Uterus (tissue), 4 donors: ENCODE data around the gene LCN6. TPM values are rescaled to one million over a fixed set of nuclear protein-coding genes. Genes with fewer than 3 reads are reported as not detected.

ENCODE experiments used
- DNase-seq, 2 donors: peaks; one replicate each; pipeline ENCODE4 v3.0.0-alpha.2; 2019 to 2020
- H3K27ac ChIP-seq, 2 donors: fragments of 200-600 bp; sonication (generic); 1 replicate in 1 of 2; 2 replicates in 1 of 2; pipeline ENCODE4 v1.5.1; 2016 to 2018
- H3K27me3 ChIP-seq, 2 donors: fragments of 200-600 bp; sonication (generic); one replicate each; pipeline ENCODE4 v1.5.1; 2018 to 2019; ENCODE audit warnings: control low read depth in 1 of 2
- H3K36me3 ChIP-seq, 2 donors: fragments of 200-600 bp; sonication (generic); one replicate each; pipeline ENCODE4 v1.5.1; 2019; ENCODE audit warnings: control low read depth in 1 of 2
- H3K4me1 ChIP-seq, 2 donors: fragments of 200-600 bp; sonication (generic); one replicate each; pipeline ENCODE4 v1.5.1; 2018 to 2019; ENCODE audit warnings: control low read depth in 1 of 2
- H3K4me3 ChIP-seq, 2 donors: fragments of 200-600 bp; sonication (generic); 1 replicate in 1 of 2; 2 replicates in 1 of 2; pipeline ENCODE4 v1.5.1; 2018 to 2019; ENCODE audit warnings: mild to moderate bottlenecking in 1 of 2
- H3K9me3 ChIP-seq, 2 donors: fragments of 200-600 bp; sonication (generic); one replicate each; pipeline ENCODE4 v1.5.1; 2019; ENCODE audit warnings: control low read depth in 1 of 2
- POLR2A ChIP-seq, 2 donors: fragments of 450-650 bp; IDR thresholded peaks; one replicate each; pipeline ENCODE4 v1.6.1; 2016; ENCODE audit warnings: antibody characterized with exemption in 2 of 2, mild to moderate bottlenecking in 1 of 2, moderate library complexity in 1 of 2
- intact Hi-C: fragments of 100-400 bp; cut with DNase I; formaldehyde crosslinking; loops from one replicate; pipeline ENCODE4 v1.15.1; 2023; ENCODE audit warnings: low total_unique reads
- total RNA-seq, 4 donors: library from RNA; depleted of rRNA in 3 of 4; stranded (reverse); fragments of >200 nt in 3 of 4; gene quantifications; one replicate each; pipeline versions ENCODE4 v1.1.0 to v1.2.4, GENCODE V29; 2014 to 2023
- TF ChIP-seq, protein P1 (sequence below), 4 experiments: fragments of 200-600 bp in 2 of 4; fragments of 450-650 bp in 2 of 4; sonication (generic) in 2 of 4; IDR thresholded peaks; one replicate each; pipeline ENCODE4 v1.5.1; 2016 to 2019; ENCODE audit warnings: antibody characterized with exemption in 4 of 4, mild to moderate bottlenecking in 2 of 4, moderate library complexity in 1 of 4
- donor health status: DM: yes; HTN: yes; CAD: no.

The LCN6 gene
- total RNA-seq, 4 donors from 2014 or later, result 1.2 to 164 (median 89.7) TPM

DNA sequence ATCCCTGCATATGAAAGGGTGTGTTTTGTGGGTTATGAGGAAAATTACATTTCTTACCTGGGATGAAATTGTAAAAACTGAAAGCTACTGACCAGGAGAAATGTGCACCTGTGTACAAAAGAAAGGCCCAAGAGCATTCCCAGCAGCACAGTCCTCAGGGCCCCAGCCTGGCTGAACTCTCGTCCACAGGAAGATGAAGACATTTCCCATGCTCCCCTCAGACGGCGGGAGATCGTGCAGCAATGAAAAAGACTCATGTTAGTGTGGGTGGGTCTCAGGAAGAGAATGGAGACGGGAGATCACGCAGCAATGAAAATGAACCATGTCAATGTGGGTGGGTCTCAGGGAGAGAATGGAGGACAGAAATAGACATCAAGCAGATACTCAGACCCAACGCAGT, 28.6 kb upstream of the LCN6 start:
- H3K9me3 ChIP-seq, result no peaks in the 10 kb centered on the region
- DNase-seq, result no peak
- H3K27me3 ChIP-seq, result no peaks in the 10 kb centered on the region
- H3K36me3 ChIP-seq, result no peaks in the 10 kb centered on the region
- no peaks in the 10 kb centered on the region for H3K4me1 ChIP-seq
- intact Hi-C loops, result no loop called here
- TF ChIP-seq POLR2A (IDR thresholded peaks at IDR 0.05), result no peak
- TF ChIP-seq, protein P1, sequence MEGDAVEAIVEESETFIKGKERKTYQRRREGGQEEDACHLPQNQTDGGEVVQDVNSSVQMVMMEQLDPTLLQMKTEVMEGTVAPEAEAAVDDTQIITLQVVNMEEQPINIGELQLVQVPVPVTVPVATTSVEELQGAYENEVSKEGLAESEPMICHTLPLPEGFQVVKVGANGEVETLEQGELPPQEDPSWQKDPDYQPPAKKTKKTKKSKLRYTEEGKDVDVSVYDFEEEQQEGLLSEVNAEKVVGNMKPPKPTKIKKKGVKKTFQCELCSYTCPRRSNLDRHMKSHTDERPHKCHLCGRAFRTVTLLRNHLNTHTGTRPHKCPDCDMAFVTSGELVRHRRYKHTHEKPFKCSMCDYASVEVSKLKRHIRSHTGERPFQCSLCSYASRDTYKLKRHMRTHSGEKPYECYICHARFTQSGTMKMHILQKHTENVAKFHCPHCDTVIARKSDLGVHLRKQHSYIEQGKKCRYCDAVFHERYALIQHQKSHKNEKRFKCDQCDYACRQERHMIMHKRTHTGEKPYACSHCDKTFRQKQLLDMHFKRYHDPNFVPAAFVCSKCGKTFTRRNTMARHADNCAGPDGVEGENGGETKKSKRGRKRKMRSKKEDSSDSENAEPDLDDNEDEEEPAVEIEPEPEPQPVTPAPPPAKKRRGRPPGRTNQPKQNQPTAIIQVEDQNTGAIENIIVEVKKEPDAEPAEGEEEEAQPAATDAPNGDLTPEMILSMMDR (IDR thresholded peaks at IDR 0.05), result no peak
- H3K27ac ChIP-seq, result no peak overlapping the region
- H3K4me3 ChIP-seq, result no peak overlapping the region

DNA sequence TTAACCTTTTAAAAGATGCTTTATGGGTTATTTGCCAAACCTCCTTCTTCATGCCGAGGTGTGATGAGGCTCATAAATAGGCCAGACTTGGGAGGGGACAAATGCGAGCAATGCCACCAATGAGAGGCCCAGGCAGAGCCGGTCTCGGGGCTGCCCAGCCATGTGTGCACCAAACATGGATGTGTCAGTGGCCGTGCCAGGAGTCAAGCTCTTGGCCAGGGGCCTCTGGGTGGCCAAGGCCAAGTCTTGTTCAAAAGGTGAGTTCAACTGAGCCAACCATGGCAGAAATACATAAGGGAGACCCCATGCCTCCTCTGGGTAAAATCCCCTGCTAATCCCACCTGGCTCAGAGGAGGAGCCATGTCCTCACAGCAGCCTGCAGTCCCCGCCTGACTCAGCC, 26.9 kb upstream of the LCN6 start:
- no peak for DNase-seq
- H3K27ac ChIP-seq, result no peak overlapping the region
- H3K27me3 ChIP-seq, result no peaks in the 10 kb centered on the region
- no peaks in the 10 kb centered on the region for H3K36me3 ChIP-seq
- H3K9me3 ChIP-seq, result no peaks in the 10 kb centered on the region
- H3K4me3 ChIP-seq, result no peak overlapping the region
- intact Hi-C loops, result no loop called here
- no peak for TF ChIP-seq POLR2A (IDR thresholded peaks at IDR 0.05)
- TF ChIP-seq, protein P1 (IDR thresholded peaks at IDR 0.05), result no peak
- no peaks in the 10 kb centered on the region for H3K4me1 ChIP-seq

DNA sequence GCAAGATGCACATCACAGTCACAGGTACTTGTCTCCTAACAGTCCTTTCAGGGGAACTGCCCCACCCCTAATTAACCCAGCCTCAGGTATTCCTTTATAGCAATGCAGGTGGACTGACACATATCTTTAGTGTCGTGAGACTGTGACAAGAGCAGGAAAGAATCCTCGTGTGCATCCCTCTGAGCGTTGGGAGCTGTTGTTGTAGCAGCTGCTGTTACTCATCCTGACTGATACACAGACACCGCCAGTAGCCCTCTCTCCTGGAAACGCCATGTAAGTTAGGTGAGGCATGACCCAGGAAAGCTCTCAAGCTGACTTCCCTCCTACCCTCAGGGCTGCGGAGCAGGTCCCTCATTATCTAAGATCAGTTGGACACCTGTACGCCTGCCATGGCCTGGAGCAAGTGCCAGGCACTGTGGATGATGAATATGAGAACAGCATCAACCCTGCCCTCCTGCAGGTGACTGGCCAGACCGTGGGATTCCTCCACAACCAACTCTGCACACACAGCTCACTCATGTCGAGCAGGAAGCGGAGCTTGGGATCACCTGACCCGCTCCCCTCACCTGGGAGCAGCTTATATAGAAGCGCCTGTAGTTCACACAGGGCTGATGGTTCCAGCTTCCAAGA, 26.2 kb upstream of the LCN6 start:
- H3K4me1 ChIP-seq, result no peaks in the 10 kb centered on the region
- no peak for DNase-seq
- H3K27me3 ChIP-seq, result no peaks in the 10 kb centered on the region
- no peaks in the 10 kb centered on the region for H3K9me3 ChIP-seq
- intact Hi-C loops, result no loop called here
- no peak for TF ChIP-seq POLR2A (IDR thresholded peaks at IDR 0.05)
- TF ChIP-seq, protein P1 (IDR thresholded peaks at IDR 0.05), result no peak
- H3K27ac ChIP-seq, result no peak overlapping the region
- H3K36me3 ChIP-seq, result no peaks in the 10 kb centered on the region
- H3K4me3 ChIP-seq, result no peak overlapping the region

DNA sequence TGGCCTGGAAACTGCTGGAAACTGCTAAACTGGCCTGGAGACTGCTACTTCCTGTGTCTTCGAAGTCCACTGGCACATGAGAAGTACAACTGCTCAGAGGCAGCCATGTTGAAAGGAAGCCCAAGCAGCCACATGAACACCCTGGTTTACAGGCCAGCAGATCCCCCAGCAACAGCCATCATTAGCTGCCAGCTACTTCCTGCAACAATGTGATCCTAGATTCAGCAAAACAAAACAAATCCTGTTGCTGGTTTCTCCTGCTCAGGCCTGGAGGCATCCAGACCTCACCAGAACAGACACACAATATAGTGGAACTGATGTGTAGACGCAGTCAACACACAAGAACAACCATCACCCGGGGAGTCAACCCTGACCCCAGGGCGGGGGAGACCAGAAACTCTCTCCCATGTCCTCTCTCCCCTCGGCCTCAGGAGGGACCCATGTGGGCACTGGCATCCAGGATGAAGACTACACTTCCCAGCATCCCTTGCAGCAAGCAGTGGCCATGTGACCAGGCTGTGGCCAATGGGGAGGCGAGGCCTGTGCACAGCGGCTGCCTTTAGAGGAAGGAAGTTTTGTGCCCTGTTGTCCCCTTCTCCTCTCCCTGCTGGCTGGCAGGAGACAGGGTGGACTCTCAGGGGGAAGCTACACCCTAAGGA, 25.2 kb upstream of the LCN6 start:
- DNase-seq, result no peak

DNA sequence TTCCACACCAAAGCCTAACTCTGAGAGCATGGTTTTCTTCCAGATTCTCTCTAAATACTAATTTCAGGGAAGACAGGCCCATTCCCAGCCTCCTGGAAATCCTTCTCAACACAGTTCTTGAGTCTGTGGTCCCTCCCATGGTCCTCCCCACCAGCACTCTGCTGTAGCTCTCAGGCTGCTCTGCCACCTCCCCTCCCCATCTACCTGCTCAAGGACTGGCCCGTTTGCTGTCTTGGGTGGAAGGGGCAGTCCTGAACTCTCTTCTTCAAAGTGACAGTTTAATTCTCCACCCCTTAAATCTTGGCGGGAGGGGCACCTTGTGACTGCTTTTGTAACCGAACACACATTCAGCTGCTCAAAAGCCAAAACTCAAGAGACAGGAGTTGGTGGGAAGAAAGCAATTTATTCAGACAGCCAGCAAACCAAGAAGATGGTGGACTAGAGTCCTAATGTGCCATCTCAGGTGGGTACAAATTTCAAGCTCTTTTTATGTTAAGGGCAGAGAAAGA, 23.6 kb upstream of the LCN6 start:
- no peaks in the 10 kb centered on the region for H3K4me1 ChIP-seq
- TF ChIP-seq, protein P1 (IDR thresholded peaks at IDR 0.05), result no peak
- no peak for TF ChIP-seq POLR2A (IDR thresholded peaks at IDR 0.05)
- intact Hi-C loops, result no loop called here
- no peak overlapping the region for H3K27ac ChIP-seq
- no peaks in the 10 kb centered on the region for H3K9me3 ChIP-seq
- no peak for DNase-seq
- H3K27me3 ChIP-seq, result no peaks in the 10 kb centered on the region
- no peaks in the 10 kb centered on the region for H3K36me3 ChIP-seq
- H3K4me3 ChIP-seq, result no peak overlapping the region

More for the DNA sequence above, 25.2 kb upstream of the LCN6 start:
- Histone ChIP-seq H3K4me1 (no peaks in the 10 kb centered on the region), H3K9me3 (no peaks in the 10 kb centered on the region), H3K27ac (no peak overlapping the region), H3K4me3 (no peak overlapping the region), H3K36me3 (no peaks in the 10 kb centered on the region), H3K27me3 (no peaks in the 10 kb centered on the region)
- intact Hi-C loops, result no loop called here
- no peak for TF ChIP-seq POLR2A (IDR thresholded peaks at IDR 0.05)
- TF ChIP-seq, protein P1 (IDR thresholded peaks at IDR 0.05), result no peak
